Fibroblast of lung (primary cell): ENCODE data around the gene PHTF2.

Source experiments
- EZH2 ChIP-seq: IDR thresholded peaks from 2 replicates; pipeline ENCODE4 v1.5.1; 2012; ENCODE audit warnings: low read length, control low read depth, mild to moderate bottlenecking; ENCODE audit errors: missing control alignments
- TF ChIP-seq, protein P1 (sequence below), 2 donors: IDR thresholded peaks in 1 of 2; conservative IDR thresholded peaks in 1 of 2; 1 replicate in 1 of 2; 2 replicates in 1 of 2; pipeline ENCODE4 v1.5.1; 2011 to 2012; ENCODE audit warnings: low read length in 2 of 2, control low read depth in 1 of 2, inconsistent platforms in 1 of 2, low read depth in 1 of 2, mild to moderate bottlenecking in 1 of 2

DNA sequence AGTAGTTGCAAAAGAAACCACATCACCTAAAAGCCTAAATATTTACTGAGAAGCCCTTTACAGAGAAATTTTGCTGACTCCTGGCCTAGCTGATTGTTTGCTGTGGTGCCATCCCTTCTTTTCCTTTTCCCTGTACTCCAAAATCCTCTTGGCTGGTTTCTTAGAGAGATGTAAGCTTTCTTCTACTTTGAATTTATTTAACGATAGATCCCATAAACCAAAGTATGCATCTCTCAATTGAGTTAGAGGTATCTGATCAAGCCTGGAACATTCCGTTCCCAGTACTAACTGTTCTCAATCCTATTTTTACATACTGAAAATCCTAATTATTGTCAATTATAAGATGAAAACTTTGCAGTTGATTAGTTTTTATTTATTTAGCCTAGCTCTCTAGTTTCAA lies 6.6 kb upstream of the PHTF2 start:
- no peak for TF ChIP-seq EZH2
- TF ChIP-seq, protein P1, sequence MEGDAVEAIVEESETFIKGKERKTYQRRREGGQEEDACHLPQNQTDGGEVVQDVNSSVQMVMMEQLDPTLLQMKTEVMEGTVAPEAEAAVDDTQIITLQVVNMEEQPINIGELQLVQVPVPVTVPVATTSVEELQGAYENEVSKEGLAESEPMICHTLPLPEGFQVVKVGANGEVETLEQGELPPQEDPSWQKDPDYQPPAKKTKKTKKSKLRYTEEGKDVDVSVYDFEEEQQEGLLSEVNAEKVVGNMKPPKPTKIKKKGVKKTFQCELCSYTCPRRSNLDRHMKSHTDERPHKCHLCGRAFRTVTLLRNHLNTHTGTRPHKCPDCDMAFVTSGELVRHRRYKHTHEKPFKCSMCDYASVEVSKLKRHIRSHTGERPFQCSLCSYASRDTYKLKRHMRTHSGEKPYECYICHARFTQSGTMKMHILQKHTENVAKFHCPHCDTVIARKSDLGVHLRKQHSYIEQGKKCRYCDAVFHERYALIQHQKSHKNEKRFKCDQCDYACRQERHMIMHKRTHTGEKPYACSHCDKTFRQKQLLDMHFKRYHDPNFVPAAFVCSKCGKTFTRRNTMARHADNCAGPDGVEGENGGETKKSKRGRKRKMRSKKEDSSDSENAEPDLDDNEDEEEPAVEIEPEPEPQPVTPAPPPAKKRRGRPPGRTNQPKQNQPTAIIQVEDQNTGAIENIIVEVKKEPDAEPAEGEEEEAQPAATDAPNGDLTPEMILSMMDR (conservative IDR thresholded peaks at IDR 0.05 in 1 of 2, IDR thresholded peaks at IDR 0.05 in 1 of 2; ENCODE audit: low read depth in 1 of 2, low read length in 2 of 2), result no peak
